ENCODE results near the gene YOD1.

DNA sequence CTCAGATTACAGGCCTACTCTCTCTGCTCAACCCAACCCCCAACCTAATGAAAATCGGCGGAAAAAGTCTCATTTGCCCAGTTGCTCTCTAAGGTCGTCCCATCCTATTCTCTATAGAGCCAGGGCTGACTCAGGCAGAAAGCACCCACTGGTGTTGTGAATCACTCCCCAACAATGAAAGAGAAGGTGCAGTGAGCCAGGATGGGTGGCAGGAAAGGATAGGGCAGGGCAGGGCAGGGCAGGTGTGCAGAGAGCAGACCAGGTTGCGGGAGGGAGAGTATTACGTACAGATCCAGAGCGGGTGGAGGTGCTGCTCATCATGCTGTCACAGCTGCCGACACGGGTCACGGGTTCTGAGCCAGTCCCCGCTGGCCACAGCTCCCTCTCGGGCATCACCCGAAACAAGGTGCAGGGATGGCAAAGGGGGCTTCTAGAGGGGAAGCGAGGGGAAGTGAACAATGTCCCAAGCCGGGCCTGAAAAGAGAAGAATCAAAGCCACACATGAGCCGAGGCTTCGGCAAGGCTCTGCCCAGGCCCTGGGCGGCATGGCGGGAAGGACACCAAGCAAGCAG, 23.7 kb downstream of the YOD1 start:
- TF ChIP-seq EZH2phosphoT487 (IDR thresholded peaks at IDR 0.05; ENCODE audit: borderline replicate concordance, low read length), result no peak
- TF ChIP-seq, protein P1, sequence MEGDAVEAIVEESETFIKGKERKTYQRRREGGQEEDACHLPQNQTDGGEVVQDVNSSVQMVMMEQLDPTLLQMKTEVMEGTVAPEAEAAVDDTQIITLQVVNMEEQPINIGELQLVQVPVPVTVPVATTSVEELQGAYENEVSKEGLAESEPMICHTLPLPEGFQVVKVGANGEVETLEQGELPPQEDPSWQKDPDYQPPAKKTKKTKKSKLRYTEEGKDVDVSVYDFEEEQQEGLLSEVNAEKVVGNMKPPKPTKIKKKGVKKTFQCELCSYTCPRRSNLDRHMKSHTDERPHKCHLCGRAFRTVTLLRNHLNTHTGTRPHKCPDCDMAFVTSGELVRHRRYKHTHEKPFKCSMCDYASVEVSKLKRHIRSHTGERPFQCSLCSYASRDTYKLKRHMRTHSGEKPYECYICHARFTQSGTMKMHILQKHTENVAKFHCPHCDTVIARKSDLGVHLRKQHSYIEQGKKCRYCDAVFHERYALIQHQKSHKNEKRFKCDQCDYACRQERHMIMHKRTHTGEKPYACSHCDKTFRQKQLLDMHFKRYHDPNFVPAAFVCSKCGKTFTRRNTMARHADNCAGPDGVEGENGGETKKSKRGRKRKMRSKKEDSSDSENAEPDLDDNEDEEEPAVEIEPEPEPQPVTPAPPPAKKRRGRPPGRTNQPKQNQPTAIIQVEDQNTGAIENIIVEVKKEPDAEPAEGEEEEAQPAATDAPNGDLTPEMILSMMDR (conservative IDR thresholded peaks at IDR 0.05; ENCODE audit: low read depth, low read length), result no peak
- no peak for TF ChIP-seq EZH2 (IDR thresholded peaks at IDR 0.05; ENCODE audit: low read length, unreplicated experiment)

Measured in PC-3 (cell line).